GM12892 (cell line): Measurements from ENCODE around the gene GHITM.

Experiments
- POLR2A ChIP-seq: IDR thresholded peaks from 2 replicates; pipeline ENCODE4 v1.6.1; 2011; ENCODE audit warnings: low read depth, low read length, control low read depth
- POLR2AphosphoS5 ChIP-seq: IDR thresholded peaks from 2 replicates; pipeline ENCODE4 v1.6.1; 2011; ENCODE audit warnings: low read depth, low read length, control low read depth
- TAF1 ChIP-seq: IDR thresholded peaks from 2 replicates; pipeline ENCODE4 v1.6.1; 2011; ENCODE audit warnings: low read depth, mild to moderate bottlenecking, control low read depth, low read length, borderline replicate concordance

DNA sequence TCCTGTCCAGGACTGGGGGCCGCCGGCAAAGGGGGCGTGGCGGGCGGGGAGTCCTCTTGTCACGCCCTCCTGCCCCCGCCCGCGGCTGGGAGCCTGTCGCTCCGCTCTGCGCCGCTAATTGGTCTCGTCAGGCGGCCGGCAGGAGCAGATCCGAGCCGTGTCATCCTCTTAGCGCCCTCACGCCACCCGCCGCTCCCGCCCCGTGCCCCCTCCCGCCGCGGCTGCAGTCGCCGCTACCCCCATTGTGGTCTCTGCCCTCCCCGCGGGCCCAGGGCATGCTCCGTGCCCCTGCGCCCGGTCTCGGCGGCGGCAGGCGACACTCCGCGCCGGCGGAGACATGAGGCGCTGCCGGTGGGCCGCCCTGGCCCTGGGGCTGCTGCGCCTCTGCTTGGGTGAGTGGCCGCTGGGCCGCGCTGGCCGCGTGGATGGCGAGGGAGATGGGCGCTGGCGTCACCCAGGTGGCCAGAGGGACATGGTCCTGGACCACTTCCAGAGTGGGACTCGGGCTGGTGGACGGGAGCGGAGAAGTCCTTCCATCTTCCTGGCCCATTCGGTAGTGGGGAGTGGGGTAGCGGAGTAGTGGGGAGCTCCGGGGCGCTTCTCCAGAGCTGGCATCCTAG lies 55.2 kb downstream of the GHITM start, which contains the start of gene CDHR1:
- TF ChIP-seq POLR2AphosphoS5: no peak
- no peak for TF ChIP-seq POLR2A
- no peak for TF ChIP-seq TAF1
